Measurements from ENCODE around the gene KCNIP1.

GRCh38 chr5:170623576-170624181, 119.9 kb downstream of the KCNIP1 start:
- TF ChIP-seq CTCF (IDR thresholded peaks at IDR 0.05) = peak in 3 of 4 experiments; percentile 40 to 74 (median 53)
- no peak for TF ChIP-seq POLR2A (IDR thresholded peaks at IDR 0.05)
